ENCODE measurements around the gene MED29. TPM values are rescaled to one million over a fixed set of nuclear protein-coding genes. Genes with fewer than 3 reads are reported as not detected.

MED29 gene
- total and polyA plus RNA-seq, 10 of the 15 experiments (the other 5 are each of a cell fraction or from before 2014, with no cell fraction given), result 3.2 to 36.6 (median 22.8) TPM

- SMC1A ChIA-PET (ENCODE audit: uncharacterized antibody, unreplicated experiment), result interaction anchor here (0.6 to 1.7 kb wide), 13 partner anchors 22 to 1029 kb away, joined by 3 to 9 read pairs (median 4); partner anchors contain the start of genes DYRK1B, EID2B, MED29 and PAF1
- TF ChIP-seq LARP7 (IDR thresholded peaks at IDR 0.05), result peak; percentile 77
- peak; percentile 61; the same call in 1 of the 2 replicates for TF ChIP-seq CREM (IDR thresholded peaks at IDR 0.05; ENCODE audit: low read depth)
- TF ChIP-seq MLLT1 (IDR thresholded peaks at IDR 0.05), result peak; percentile 72
- TF ChIP-seq REST (IDR thresholded peaks at IDR 0.05; ENCODE audit: low read depth, low read length), result no peak
- TF ChIP-seq ATF3 (IDR thresholded peaks at IDR 0.05; ENCODE audit: borderline replicate concordance, extremely low read depth, low read depth, low read length), result peak; percentile 88; the same call in 1 of the 2 replicates
- TF ChIP-seq SREBF2 (IDR thresholded peaks at IDR 0.05; ENCODE audit: low read length), result 0 out of 2 replicates have a peak, but pooled peaks have one; percentile 36
- TF ChIP-seq PKNOX1 (IDR thresholded peaks at IDR 0.05), result peak; percentile 57
- TF ChIP-seq IRF4 (IDR thresholded peaks at IDR 0.05; ENCODE audit: low read depth, low read length), result 0 out of 2 replicates have a peak, but pooled peaks have one; percentile 35
- TF ChIP-seq ATF7 (IDR thresholded peaks at IDR 0.05; ENCODE audit: low read depth), result no peak
- TF ChIP-seq PBX3 (IDR thresholded peaks at IDR 0.05; ENCODE audit: insufficient replicate concordance, low read depth, low read length), result no peak
- 0 out of 2 replicates have a peak, but pooled peaks have one; percentile 55 for TF ChIP-seq STAT1 (conservative IDR thresholded peaks at IDR 0.05)
- peak; percentile 80 for TF ChIP-seq YY1 (IDR thresholded peaks at IDR 0.05; ENCODE audit: low read depth, low read length)
- peak; percentile 60; the same call in 1 of the 2 replicates for TF ChIP-seq SPI1 (IDR thresholded peaks at IDR 0.05; ENCODE audit: borderline replicate concordance, insufficient read depth, low read depth, low read length)
These were observed 44.5 kb downstream of the MED29 start, which contains the start of gene RPS16 for GRCh38 chr19:39435499-39436349. Gene RPS16 (minus strand): TSS chr19:39435949. CDS start chr19:39435895, 54 bp downstream.

More at GRCh38 chr19:39435499-39436349, 44.5 kb downstream of the MED29 start, which contains the start of gene RPS16:
- Histone ChIP-seq H3K4me1 (ENCODE audit: control insufficient read depth, insufficient read depth, low read length) (peaks cover 37% of the 10 kb centered on the region), H3K79me2 (ENCODE audit: control insufficient read depth, insufficient read depth, low read length) (peaks cover 36% of the 10 kb centered on the region), H3K4me3 (peak within 1 kb of the TSS; percentile 97), H2AFZ (ENCODE audit: control insufficient read depth, low read depth, low read length) (peak within 1 kb of the TSS; percentile 65), H4K20me1 (ENCODE audit: control insufficient read depth, insufficient read depth) (no peaks in the 10 kb centered on the region; the same call in 1 of the 2 replicates), H3K27me3 (replicated peaks in 1 of 2; ENCODE audit: control insufficient read depth in 2 of 2, insufficient read depth in 2 of 2, low read length in 1 of 2) (no peaks in the 10 kb centered on the region), H3K4me2 (ENCODE audit: control insufficient read depth, insufficient read depth) (peak within 1 kb of the TSS; percentile 87), H3K9me3 (replicated peaks; ENCODE audit: control insufficient read depth, insufficient read depth, low read length) (no peaks in the 10 kb centered on the region), H3K9ac (ENCODE audit: control insufficient read depth, insufficient read depth, low read length) (peak within 1 kb of the TSS; percentile 97), H3K36me3 (ENCODE audit: control insufficient read depth in 2 of 2, insufficient read depth in 2 of 2, low read length in 1 of 2) (peaks cover 10 to 15% of the 10 kb centered on the region in 2 experiments), H3K27ac (ENCODE audit: control insufficient read depth, insufficient read depth) (peak within 1 kb of the TSS; percentile 91)
- ChIA-PET POLR2A (interaction anchor here (0.6 to 1.9 kb wide), 20 partner anchors 9 to 570 kb away, joined by 3 to 40 read pairs (median 4); partner anchors contain the start of genes MED29, PAF1, PLEKHG2 and SAMD4B), CTCF (interaction anchor here (0.6 to 1.7 kb wide), 18 partner anchors 8 to 357 kb away, joined by 3 to 15 read pairs (median 4); partner anchors contain the start of genes EID2B, PLEKHG2 and SUPT5H), RAD21 (ENCODE audit: unreplicated experiment) (interaction anchor here (0.6 to 1.6 kb wide), 14 partner anchors 9 to 535 kb away, joined by 3 to 12 read pairs (median 4); partner anchors contain the start of genes EID2B, MED29, PAF1 and PLEKHG2)
- WGBS (ENCODE audit: insufficient coverage, insufficient replicate concordance, low lambda C conversion rate, missing lambda C conversion rate), result under 1% methylated on average over 60 of the region's 61 CpGs
- ATAC-seq (peak; percentile 88), DNase-seq (ENCODE audit: low read depth, low spot score) (peak; percentile 88), FAIRE-seq (peak; percentile 91)
- no TSS peak for BruUV-seq (replicated peaks)
- in situ Hi-C loops (cut with MboI), result no loop called here
- intact Hi-C loops (cut with micrococcal nuclease; ENCODE audit: unreplicated experiment), result loop anchor here (1.0 kb wide), 1 partner anchor 23 kb away; the partner anchor contains the start of gene PLEKHG2

Measured in GM12878 (cell line).